Neural progenitor cell (in vitro differentiated cells): ENCODE data around the gene ATXN1. TPM values are rescaled to one million over a fixed set of nuclear protein-coding genes. Genes with fewer than 3 reads are reported as not detected.

Experiments used
- DNase-seq: peaks from one replicate; pipeline ENCODE4 v3.0.0-alpha.2; 2016; ENCODE audit warnings: low spot score
- H2AFZ ChIP-seq: fragments of 200-600 bp; sonication (generic); replicated peaks from 2 replicates; pipeline ENCODE4 v1.6.1; 2016; ENCODE audit warnings: antibody characterized with exemption
- H3F3A ChIP-seq: fragments of 200-600 bp; sonication (generic); 2 replicates; pipeline ENCODE4 v1.6.1; 2016; ENCODE audit warnings: antibody characterized with exemption, low read depth
- H3K27ac ChIP-seq: fragments of 200-600 bp; sonication (generic); 2 replicates; pipeline ENCODE4 v1.5.1; 2016; ENCODE audit warnings: mild to moderate bottlenecking
- H3K27me3 ChIP-seq: fragments of 200-600 bp; sonication (generic); 2 replicates; pipeline ENCODE4 v1.6.1; 2016; ENCODE audit warnings: mild to moderate bottlenecking, moderate library complexity
- H3K36me3 ChIP-seq: fragments of 200-600 bp; sonication (generic); 2 replicates; pipeline ENCODE4 v1.5.1; 2016
- H3K4me1 ChIP-seq: fragments of 200-600 bp; sonication (generic); 2 replicates; pipeline ENCODE4 v1.6.1; 2016; ENCODE audit warnings: mixed run types
- H3K4me2 ChIP-seq: fragments of 200-600 bp; sonication (generic); 2 replicates; pipeline ENCODE4 v1.6.1; 2016
- H3K4me3 ChIP-seq: fragments of 200-600 bp; sonication (generic); 2 replicates; pipeline ENCODE4 v1.5.1; 2016
- H3K79me2 ChIP-seq: fragments of 200-600 bp; sonication (generic); 2 replicates; pipeline ENCODE4 v1.6.1; 2016; ENCODE audit warnings: low read depth
- H3K9ac ChIP-seq: fragments of 200-600 bp; sonication (generic); 2 replicates; pipeline ENCODE4 v1.6.1; 2016
- H3K9me3 ChIP-seq: fragments of 200-600 bp; sonication (generic); 2 replicates; pipeline ENCODE4 v1.5.1; 2016; ENCODE audit warnings: low read depth
- H4K20me1 ChIP-seq: fragments of 200-600 bp; sonication (generic); 2 replicates; pipeline ENCODE4 v1.6.1; 2016; ENCODE audit warnings: low read depth
- H3K27ac Mint-ChIP-seq: 3 replicates; pipeline ENCODE4 v1.8.0; 2021; ENCODE audit warnings: mixed read lengths
- H3K27me3 Mint-ChIP-seq: 2 replicates; pipeline ENCODE4 v1.8.0; 2022; ENCODE audit warnings: low read depth, mild to moderate bottlenecking, inconsistent platforms, moderate library complexity, mixed read lengths; ENCODE audit not compliant: insufficient read depth
- H3K36me3 Mint-ChIP-seq: 3 replicates; pipeline ENCODE4 v1.8.0; 2021; ENCODE audit warnings: mixed read lengths
- H3K4me1 Mint-ChIP-seq: 3 replicates; pipeline ENCODE4 v1.8.0; 2021; ENCODE audit warnings: mixed read lengths
- H3K4me3 Mint-ChIP-seq: 3 replicates; pipeline ENCODE4 v1.8.0; 2021; ENCODE audit warnings: mild to moderate bottlenecking, moderate library complexity, mixed read lengths
- H3K9me3 Mint-ChIP-seq: 3 replicates; pipeline ENCODE4 v1.8.0; 2020; ENCODE audit warnings: mixed read lengths
- EZH2 ChIP-seq: fragments of 200-600 bp; sonication (generic); IDR thresholded peaks from 2 replicates; pipeline ENCODE4 v1.6.1; 2017; ENCODE audit warnings: antibody characterized with exemption, mild to moderate bottlenecking, moderate library complexity
- EZH2phosphoT487 ChIP-seq: fragments of 200-600 bp; sonication (generic); IDR thresholded peaks from 2 replicates; pipeline ENCODE4 v1.6.1; 2017; ENCODE audit warnings: antibody characterized with exemption
- total RNA-seq: library from RNA; depleted of rRNA; stranded (reverse); fragments of >200 nt; gene quantifications from 2 replicates; pipeline ENCODE4 v1.2.3, GENCODE V29; 2015; ENCODE audit warnings: low replicate concordance
- TF ChIP-seq, protein P1 (sequence below): fragments of 200-600 bp; sonication (generic); IDR thresholded peaks from 2 replicates; pipeline ENCODE4 v1.5.1; 2017; ENCODE audit warnings: antibody characterized with exemption, mild to moderate bottlenecking

ATXN1 gene
- total RNA-seq, 1 donor from 2014 or later = 3.6 TPM

DNA sequence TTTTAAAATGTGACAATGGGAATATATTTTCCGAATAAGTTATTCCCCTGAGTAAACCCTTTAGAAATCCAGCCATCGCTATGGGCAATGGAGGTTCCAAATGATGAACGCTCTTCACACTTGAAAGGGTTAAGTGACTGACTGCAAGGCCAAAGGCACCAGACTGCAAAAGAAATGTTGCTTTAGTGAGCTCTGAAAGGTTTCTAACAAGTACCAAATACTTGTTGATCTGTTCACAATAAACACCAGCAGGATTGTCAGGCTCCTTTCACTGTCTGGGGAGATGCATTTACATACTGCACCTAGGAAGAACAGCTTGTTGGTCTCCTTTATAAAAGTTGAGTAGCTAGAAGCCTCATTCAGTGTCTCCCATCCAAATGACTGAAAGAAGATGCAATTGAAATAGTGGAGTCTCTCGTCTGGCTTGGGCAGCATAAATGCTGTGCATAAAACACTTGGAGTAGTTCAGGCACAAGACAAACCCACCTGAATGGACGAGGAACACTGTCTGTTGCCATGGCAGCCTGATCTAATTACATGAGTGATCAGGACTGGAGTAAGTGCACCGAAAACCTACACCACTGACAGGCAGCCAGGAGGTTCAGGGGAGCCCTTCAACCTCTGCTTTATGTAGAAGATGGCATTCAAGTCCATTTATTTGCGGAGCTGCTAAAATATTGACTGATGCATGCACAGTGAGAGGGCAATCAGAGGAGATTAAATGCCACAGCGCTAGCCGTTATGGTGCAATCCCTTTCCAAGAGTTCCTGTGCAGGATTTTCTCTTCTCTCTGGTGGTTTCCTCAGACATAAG lies 2.9 kb downstream of the ATXN1 start:
- Histone ChIP-seq H4K20me1 (peaks cover 23% of the 10 kb centered on the region), H3K4me2 (peak overlapping the region; percentile 84), H3K4me1 (peaks cover 20% of the 10 kb centered on the region), H3K9me3 (no peaks in the 10 kb centered on the region), H3K27me3 (peaks cover 45% of the 10 kb centered on the region), H3K9ac (no peak overlapping the region), H3K27ac (no peak overlapping the region), H3K4me3 (peak overlapping the region; percentile 80), H3K79me2 (no peaks in the 10 kb centered on the region), H3F3A (peaks cover 38% of the 10 kb centered on the region), H2AFZ (no peak overlapping the region), H3K36me3 (no peaks in the 10 kb centered on the region)
- Mint-ChIP-seq H3K4me1 (peaks cover 35% of the 10 kb centered on the region), H3K36me3 (no peaks in the 10 kb centered on the region), H3K27ac (no peak overlapping the region), H3K4me3 (peak overlapping the region; percentile 94), H3K27me3 (peaks cover 10% of the 10 kb centered on the region), H3K9me3 (no peaks in the 10 kb centered on the region)
- peak; percentile 78 for DNase-seq
- TF ChIP-seq, protein P1, sequence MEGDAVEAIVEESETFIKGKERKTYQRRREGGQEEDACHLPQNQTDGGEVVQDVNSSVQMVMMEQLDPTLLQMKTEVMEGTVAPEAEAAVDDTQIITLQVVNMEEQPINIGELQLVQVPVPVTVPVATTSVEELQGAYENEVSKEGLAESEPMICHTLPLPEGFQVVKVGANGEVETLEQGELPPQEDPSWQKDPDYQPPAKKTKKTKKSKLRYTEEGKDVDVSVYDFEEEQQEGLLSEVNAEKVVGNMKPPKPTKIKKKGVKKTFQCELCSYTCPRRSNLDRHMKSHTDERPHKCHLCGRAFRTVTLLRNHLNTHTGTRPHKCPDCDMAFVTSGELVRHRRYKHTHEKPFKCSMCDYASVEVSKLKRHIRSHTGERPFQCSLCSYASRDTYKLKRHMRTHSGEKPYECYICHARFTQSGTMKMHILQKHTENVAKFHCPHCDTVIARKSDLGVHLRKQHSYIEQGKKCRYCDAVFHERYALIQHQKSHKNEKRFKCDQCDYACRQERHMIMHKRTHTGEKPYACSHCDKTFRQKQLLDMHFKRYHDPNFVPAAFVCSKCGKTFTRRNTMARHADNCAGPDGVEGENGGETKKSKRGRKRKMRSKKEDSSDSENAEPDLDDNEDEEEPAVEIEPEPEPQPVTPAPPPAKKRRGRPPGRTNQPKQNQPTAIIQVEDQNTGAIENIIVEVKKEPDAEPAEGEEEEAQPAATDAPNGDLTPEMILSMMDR = no peak
- TF ChIP-seq EZH2phosphoT487 (no peak), EZH2 (no peak)

DNA sequence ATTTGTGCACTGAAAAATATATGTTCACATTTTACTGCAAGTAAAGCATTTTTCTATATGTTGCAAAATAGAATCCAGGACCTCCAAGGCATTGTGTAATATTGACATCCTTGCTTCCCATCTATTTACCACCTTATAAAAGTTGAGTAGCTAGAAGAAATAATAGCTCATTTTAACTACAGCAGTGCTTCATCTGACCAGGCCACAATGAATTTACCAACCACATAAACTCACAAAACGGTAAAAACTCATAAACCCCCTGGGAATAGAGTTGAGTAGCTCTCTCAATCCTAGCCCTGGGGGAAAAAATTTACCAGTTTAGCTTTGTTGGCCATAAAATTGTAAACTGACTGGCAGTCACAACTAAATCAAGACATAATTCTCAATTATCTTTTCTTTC lies 3.9 kb downstream of the ATXN1 start:
- H3K9me3 Mint-ChIP-seq = no peaks in the 10 kb centered on the region
- H3K36me3 ChIP-seq = no peaks in the 10 kb centered on the region
- peaks cover 10% of the 10 kb centered on the region for H3K27me3 Mint-ChIP-seq
- H3K4me3 ChIP-seq = no peak overlapping the region
- H3K79me2 ChIP-seq = no peaks in the 10 kb centered on the region
- no peak overlapping the region for H3K4me2 ChIP-seq
- TF ChIP-seq, protein P1 = no peak
- TF ChIP-seq EZH2phosphoT487 (no peak), EZH2 (no peak)
- DNase-seq = no peak
- H3F3A ChIP-seq = peaks cover 32% of the 10 kb centered on the region
- peaks cover 34% of the 10 kb centered on the region for H3K27me3 ChIP-seq
- H3K36me3 Mint-ChIP-seq = peaks cover 2% of the 10 kb centered on the region
- no peak overlapping the region for H3K4me3 Mint-ChIP-seq
- H3K27ac Mint-ChIP-seq = no peak overlapping the region
- H2AFZ ChIP-seq = no peak overlapping the region
- H4K20me1 ChIP-seq = peaks cover 17% of the 10 kb centered on the region
- H3K27ac ChIP-seq = no peak overlapping the region
- H3K4me1 Mint-ChIP-seq = peaks cover 33% of the 10 kb centered on the region
- no peaks in the 10 kb centered on the region for H3K9me3 ChIP-seq
- H3K9ac ChIP-seq = no peak overlapping the region
- peaks cover 14% of the 10 kb centered on the region for H3K4me1 ChIP-seq

DNA sequence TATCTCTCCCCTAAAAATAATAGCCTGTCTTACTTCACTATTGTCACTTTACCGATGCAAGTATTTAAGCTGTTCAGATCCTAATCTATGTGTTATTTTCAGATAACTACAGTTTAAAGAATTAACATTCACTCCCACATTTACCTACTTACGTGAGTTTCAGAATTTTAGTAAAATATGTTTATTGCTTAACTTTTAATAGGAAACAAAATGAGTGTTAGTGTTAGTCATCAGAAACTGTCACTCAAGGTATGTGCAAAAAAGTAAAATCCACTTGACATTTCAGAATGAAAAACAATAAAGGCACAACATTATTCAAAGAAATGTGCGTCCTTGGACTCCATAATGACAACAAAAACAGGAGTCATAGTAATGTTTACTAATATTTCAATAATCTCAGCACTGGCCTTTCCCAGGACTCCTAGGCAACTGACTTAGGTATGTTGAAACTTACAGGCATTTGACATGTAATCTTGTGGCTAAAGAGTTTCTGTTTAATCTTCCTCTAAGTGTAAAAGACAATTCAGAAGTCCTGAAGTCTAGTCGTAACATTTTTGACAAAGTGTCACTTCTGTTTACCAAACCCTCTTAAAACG lies 4.5 kb downstream of the ATXN1 start:
- Histone ChIP-seq H3K27ac (no peak overlapping the region), H3K9ac (no peak overlapping the region), H3K79me2 (no peaks in the 10 kb centered on the region), H3K27me3 (peaks cover 28% of the 10 kb centered on the region), H4K20me1 (peaks cover 13% of the 10 kb centered on the region), H3K36me3 (no peaks in the 10 kb centered on the region), H2AFZ (no peak overlapping the region), H3K9me3 (no peaks in the 10 kb centered on the region), H3F3A (peaks cover 26% of the 10 kb centered on the region), H3K4me1 (peaks cover 14% of the 10 kb centered on the region), H3K4me3 (no peak overlapping the region), H3K4me2 (no peak overlapping the region)
- Mint-ChIP-seq H3K36me3 (peaks cover 2% of the 10 kb centered on the region), H3K4me1 (peaks cover 33% of the 10 kb centered on the region), H3K9me3 (no peaks in the 10 kb centered on the region), H3K27me3 (peaks cover 7% of the 10 kb centered on the region), H3K27ac (no peak overlapping the region), H3K4me3 (no peak overlapping the region)
- no peak for DNase-seq
- TF ChIP-seq EZH2 = no peak
- TF ChIP-seq, protein P1 = no peak
- TF ChIP-seq EZH2phosphoT487 = no peak
